ENCODE measurements around the gene SH3D19. TPM values are rescaled to one million over a fixed set of nuclear protein-coding genes. Genes with fewer than 3 reads are reported as not detected.

The SH3D19 gene
- polyA plus RNA-seq, 3 donors: not detected

GRCh38 chr4:151147000-151147399, 178.4 kb downstream of the SH3D19 start:
- Mint-ChIP-seq H3K36me3 (no peaks in the 10 kb centered on the region), H3K27ac (no peak overlapping the region), H3K4me1 (no peaks in the 10 kb centered on the region), H3K27me3 (ENCODE audit: low read depth in 3 of 3) (peaks cover 2 to 4% (median 3%) of the 10 kb centered on the region in 3 donors), H3K4me3 (no peak overlapping the region), H3K9me3 (no peaks in the 10 kb centered on the region)
- H2AFZ ChIP-seq (ENCODE audit: insufficient read depth, low read depth, low read length, poor library complexity, severe bottlenecking): no peak overlapping the region
- no peaks in the 10 kb centered on the region for H4K20me1 ChIP-seq (ENCODE audit: insufficient read depth, low read length)
- no peaks in the 10 kb centered on the region for H3K9me3 ChIP-seq (replicated peaks in 1 of 2; ENCODE audit: control insufficient read depth in 1 of 2, insufficient read depth in 1 of 2, low read length in 2 of 2)
- DNase-seq: no peak
- no peaks in the 10 kb centered on the region for H3K4me1 ChIP-seq (ENCODE audit: control insufficient read depth in 1 of 2, insufficient read depth in 2 of 2, low read length in 2 of 2)
- TF ChIP-seq CTCF (IDR thresholded peaks at IDR 0.05): no peak
- H3K27me3 ChIP-seq (ENCODE audit: control insufficient read depth in 2 of 2, insufficient read depth in 2 of 2, low read length in 2 of 2): no peaks in the 10 kb centered on the region
- WGBS (ENCODE audit: insufficient coverage): no CpG with 5 or more reads among the region's 3 CpGs
- no peak overlapping the region for H3K4me3 ChIP-seq (replicated peaks in 1 of 3; ENCODE audit: low read depth in 2 of 3, low read length in 3 of 3)
- H3K4me2 ChIP-seq (replicated peaks; ENCODE audit: extremely low read depth, low read length, poor library complexity, severe bottlenecking): no peak overlapping the region
- intact Hi-C loops (cut with micrococcal nuclease): no loop called here
- no peaks in the 10 kb centered on the region for H3K79me2 ChIP-seq (ENCODE audit: insufficient read depth, low read length)
- no peak overlapping the region for H3K27ac ChIP-seq (ENCODE audit: low read depth in 1 of 2, low read length in 2 of 2)
- no peak overlapping the region for H3K9ac ChIP-seq (ENCODE audit: insufficient read depth, low read length, poor library complexity, severe bottlenecking)
- no peaks in the 10 kb centered on the region for H3K36me3 ChIP-seq (replicated peaks in 1 of 2; ENCODE audit: control insufficient read depth in 1 of 2, insufficient read depth in 2 of 2, low read length in 2 of 2)

- H2AFZ ChIP-seq (ENCODE audit: insufficient read depth, low read depth, low read length, poor library complexity, severe bottlenecking): no peak overlapping the region
- no peak overlapping the region for H3K27ac ChIP-seq (ENCODE audit: low read depth in 1 of 2, low read length in 2 of 2)
- Mint-ChIP-seq H3K27ac (no peak overlapping the region), H3K4me1 (no peaks in the 10 kb centered on the region), H3K36me3 (no peaks in the 10 kb centered on the region), H3K4me3 (no peak overlapping the region), H3K9me3 (peaks cover 0 to 2% (median 0%) of the 10 kb centered on the region in 7 donors), H3K27me3 (ENCODE audit: low read depth in 3 of 3) (peaks cover 0 to 4% (median 2%) of the 10 kb centered on the region in 3 donors)
- no peaks in the 10 kb centered on the region for H3K4me1 ChIP-seq (ENCODE audit: control insufficient read depth in 1 of 2, insufficient read depth in 2 of 2, low read length in 2 of 2)
- H3K4me2 ChIP-seq (replicated peaks; ENCODE audit: extremely low read depth, low read length, poor library complexity, severe bottlenecking): no peak overlapping the region
- DNase-seq: no peak
- 93% methylated on average over 2 of the region's 5 CpGs for WGBS (ENCODE audit: insufficient coverage)
- no peaks in the 10 kb centered on the region for H3K79me2 ChIP-seq (ENCODE audit: insufficient read depth, low read length)
- TF ChIP-seq CTCF (IDR thresholded peaks at IDR 0.05): no peak
- no peak overlapping the region for H3K4me3 ChIP-seq (replicated peaks in 1 of 3; ENCODE audit: low read depth in 2 of 3, low read length in 3 of 3)
- intact Hi-C loops (cut with micrococcal nuclease): no loop called here
- H3K9ac ChIP-seq (ENCODE audit: insufficient read depth, low read length, poor library complexity, severe bottlenecking): no peak overlapping the region
- no peaks in the 10 kb centered on the region for H3K9me3 ChIP-seq (replicated peaks in 1 of 2; ENCODE audit: control insufficient read depth in 1 of 2, insufficient read depth in 1 of 2, low read length in 2 of 2)
- no peaks in the 10 kb centered on the region for H3K36me3 ChIP-seq (replicated peaks in 1 of 2; ENCODE audit: control insufficient read depth in 1 of 2, insufficient read depth in 2 of 2, low read length in 2 of 2)
- H4K20me1 ChIP-seq (ENCODE audit: insufficient read depth, low read length): no peaks in the 10 kb centered on the region
- no peaks in the 10 kb centered on the region for H3K27me3 ChIP-seq (ENCODE audit: control insufficient read depth in 2 of 2, insufficient read depth in 2 of 2, low read length in 2 of 2)
Observed at GRCh38 chr4:151144329-151145072, 180.9 kb downstream of the SH3D19 start.

Measured in CD14-positive monocyte (primary cell).